ENCODE measurements around the gene GNPDA1.

- TF ChIP-seq POLR2AphosphoS5 (IDR thresholded peaks at IDR 0.05): no peak
- peak in 1 of 11 experiments; percentile 16 for TF ChIP-seq CTCF (IDR thresholded peaks at IDR 0.05 in 8 of 11, conservative IDR thresholded peaks at IDR 0.05 in 3 of 11)
- TF ChIP-seq POLR2A (IDR thresholded peaks at IDR 0.05): no peak
Observed at GRCh38 chr5:141960018-141960417, 52.8 kb downstream of the GNPDA1 start.

All from spleen (tissue), 7 donors.